Effector CD8-positive, alpha-beta T cell (primary cell): ENCODE measurements around the gene DCAF7.

Experiments
- DNase-seq: peaks from one replicate; lab custom pipeline; 2025; lab: John Stamatoyannopoulos, UW

Gene DCAF7

GRCh38 chr17:63525190-63525946 is 24.9 kb upstream of the DCAF7 start:
- no peak for DNase-seq

GRCh38 chr17:63526861-63527260 is 23.4 kb upstream of the DCAF7 start:
- no peak for DNase-seq

- no peak for DNase-seq
Observed at GRCh38 chr17:63528183-63528582, 22.1 kb upstream of the DCAF7 start.

- DNase-seq = no peak
Observed at GRCh38 chr17:63529711-63530556, 20.3 kb upstream of the DCAF7 start.

GRCh38 chr17:63530557-63531021 is 19.7 kb upstream of the DCAF7 start:
- no peak for DNase-seq

GRCh38 chr17:63531022-63531965 is 19.0 kb upstream of the DCAF7 start:
- DNase-seq = no peak

GRCh38 chr17:63533433-63534077 is 16.7 kb upstream of the DCAF7 start:
- DNase-seq = no peak

- DNase-seq = no peak
Observed at GRCh38 chr17:63534078-63534570, 16.2 kb upstream of the DCAF7 start.

GRCh38 chr17:63534816-63535455 is 15.3 kb upstream of the DCAF7 start:
- no peak for DNase-seq

- DNase-seq = no peak
Observed at GRCh38 chr17:63535640-63536039, 14.6 kb upstream of the DCAF7 start.

GRCh38 chr17:63537001-63537400 is 13.3 kb upstream of the DCAF7 start:
- no peak for DNase-seq

GRCh38 chr17:63537991-63538692 is 12.1 kb upstream of the DCAF7 start:
- DNase-seq = no peak

GRCh38 chr17:63538693-63539595 is 11.3 kb upstream of the DCAF7 start:
- no peak for DNase-seq

- DNase-seq = no peak
Observed at GRCh38 chr17:63540590-63540989, 9.7 kb upstream of the DCAF7 start.

- no peak for DNase-seq
Observed at GRCh38 chr17:63542218-63542545, 8.1 kb upstream of the DCAF7 start.

- no peak for DNase-seq
Observed at GRCh38 chr17:63542942-63543821, 7.1 kb upstream of the DCAF7 start.

- no peak for DNase-seq
Observed at GRCh38 chr17:63543822-63544420, 6.4 kb upstream of the DCAF7 start.
